H1 (cell line): ENCODE results near the gene TCEANC2. TPM values are rescaled to one million over a fixed set of nuclear protein-coding genes. Genes with fewer than 3 reads are reported as not detected.
A peak's percentile ranks its signal among the peaks of the same experiment; 100 is the strongest.

Source experiments
- CTCF ChIA-PET: fragments of 300-600 bp; sonication (Branson Sonifier 250); formaldehyde crosslinking; loops from one replicate; lab custom pipeline; 2021; ENCODE audit not compliant: partially characterized antibody; lab: Charles Lee
- POLR2A ChIA-PET: fragments of 300-600 bp; sonication (Branson Sonifier 250); formaldehyde crosslinking; loops from one replicate; lab custom pipeline; 2021; ENCODE audit warnings: inconsistent platforms; ENCODE audit not compliant: partially characterized antibody; lab: Charles Lee
- DNase-seq, 2 experiments: peaks; one replicate each; pipeline versions ENCODE4 v3.0.0 to v3.0.0-alpha.2; 2010 to 2022; ENCODE audit warnings: low spot score in 2 of 2, low read depth in 1 of 2, mixed read lengths in 1 of 2
- FAIRE-seq: peaks from 2 replicates; lab custom pipeline; 2011; peaks lifted over from hg19 to GRCh38; lab: Jason Lieb, UNC
- H2AFZ ChIP-seq: 2 replicates; pipeline ENCODE4 v1.8.1; 2012; ENCODE audit warnings: low read length, inconsistent platforms
- H2AK5ac ChIP-seq: 2 replicates; pipeline ENCODE4 v1.6.1; 2013; ENCODE audit warnings: low read depth, low read length
- H2BK120ac ChIP-seq: replicated peaks from 2 replicates; pipeline ENCODE3; 2013; ENCODE audit warnings: low read depth, low read length, inconsistent platforms
- H2BK12ac ChIP-seq: 2 replicates; pipeline ENCODE4 v1.6.1; 2013; ENCODE audit warnings: low read depth, low read length
- H2BK15ac ChIP-seq: 2 replicates; pipeline ENCODE4 v1.6.1; 2013; ENCODE audit warnings: low read length
- H2BK20ac ChIP-seq: 2 replicates; pipeline ENCODE4 v1.6.1; 2013; ENCODE audit warnings: low read length
- H2BK5ac ChIP-seq: 2 replicates; pipeline ENCODE4 v1.6.1; 2013; ENCODE audit warnings: low read depth, low read length
- H3K14ac ChIP-seq: 2 replicates; pipeline ENCODE4 v1.6.1; 2013; ENCODE audit warnings: inconsistent platforms; ENCODE audit not compliant: insufficient read length
- H3K18ac ChIP-seq: 2 replicates; pipeline ENCODE4 v1.6.1; 2013; ENCODE audit warnings: low read length; ENCODE audit errors: extremely low read depth
- H3K23ac ChIP-seq: 2 replicates; pipeline ENCODE4 v1.6.1; 2013; ENCODE audit warnings: inconsistent platforms; ENCODE audit not compliant: insufficient read length
- H3K23me2 ChIP-seq: 2 replicates; pipeline ENCODE4 v1.6.1; 2013; ENCODE audit warnings: low read depth, low read length
- H3K27ac ChIP-seq: 2 replicates; pipeline ENCODE4 v1.6.1; 2011; ENCODE audit warnings: low read depth, low read length, inconsistent platforms
- H3K27me3 ChIP-seq, 4 experiments: replicated peaks in 1 of 4; 1 replicate in 1 of 4; 2 replicates in 3 of 4; pipeline versions ENCODE4 v1.6.1 to v1.8.1; 2011 to 2013; ENCODE audit warnings: low read length in 3 of 4, mild to moderate bottlenecking in 3 of 4, inconsistent platforms in 2 of 4, mixed read lengths in 2 of 4, moderate library complexity in 1 of 4; ENCODE audit not compliant: control insufficient read depth in 3 of 4, insufficient read depth in 3 of 4; ENCODE audit errors: extremely low read depth in 1 of 4
- H3K36me3 ChIP-seq, 4 experiments: 2 replicates each; pipeline versions ENCODE4 v1.6.1 to v1.8.1; 2011 to 2013; ENCODE audit warnings: mild to moderate bottlenecking in 4 of 4, low read length in 3 of 4, moderate library complexity in 2 of 4, control low read depth in 1 of 4, inconsistent platforms in 1 of 4; ENCODE audit not compliant: insufficient read depth in 4 of 4, control insufficient read depth in 2 of 4
- H3K4ac ChIP-seq: replicated peaks from 2 replicates; pipeline ENCODE3; 2013; ENCODE audit warnings: low read length, low read depth, mixed read lengths, inconsistent platforms; ENCODE audit not compliant: insufficient read length
- H3K4me1 ChIP-seq, 4 experiments: replicated peaks in 1 of 4; 1 replicate in 1 of 4; 2 replicates in 3 of 4; pipeline versions ENCODE4 v1.6.1 to v1.8.1; 2011 to 2013; ENCODE audit warnings: low read length in 3 of 4, inconsistent platforms in 2 of 4, mixed read lengths in 1 of 4; ENCODE audit not compliant: insufficient read depth in 4 of 4, control insufficient read depth in 3 of 4
- H3K4me2 ChIP-seq, 2 experiments: 2 replicates each; pipeline versions ENCODE4 v1.6.1 to v1.8.1; 2011 to 2013; ENCODE audit warnings: low read depth in 2 of 2, low read length in 2 of 2, control low read depth in 1 of 2, inconsistent platforms in 1 of 2, mild to moderate bottlenecking in 1 of 2; ENCODE audit not compliant: insufficient read depth in 1 of 2
- H3K4me3 ChIP-seq, 4 experiments: fragments of 200-600, 300-600 bp in 1 of 4; sonication (generic), shearing (Covaris generic), sonication (Bioruptor Twin) in 1 of 4; 2 replicates each; pipeline versions ENCODE4 v1.5.1 to v1.8.1; 2011 to 2016; ENCODE audit warnings: low read length in 4 of 4, low read depth in 3 of 4, control low read depth in 2 of 4, inconsistent platforms in 2 of 4, mild to moderate bottlenecking in 2 of 4, mixed read lengths in 1 of 4, moderate library complexity in 1 of 4; ENCODE audit not compliant: insufficient read depth in 2 of 4; ENCODE audit errors: extremely low read depth in 1 of 4
- H3K56ac ChIP-seq: replicated peaks from 2 replicates; pipeline ENCODE3; 2013; ENCODE audit warnings: low read depth, mild to moderate bottlenecking, mixed read lengths, low read length, inconsistent platforms; ENCODE audit not compliant: insufficient read length
- H3K79me1 ChIP-seq: 2 replicates; pipeline ENCODE4 v1.6.1; 2013; ENCODE audit warnings: low read depth, low read length, control low read depth
- H3K79me2 ChIP-seq, 2 experiments: 2 replicates each; pipeline versions ENCODE4 v1.6.1 to v1.8.1; 2012 to 2013; ENCODE audit warnings: low read length in 2 of 2, mild to moderate bottlenecking in 2 of 2, inconsistent platforms in 1 of 2; ENCODE audit not compliant: insufficient read depth in 2 of 2, control insufficient read depth in 1 of 2
- H3K9ac ChIP-seq, 4 experiments: replicated peaks in 1 of 4; 1 replicate in 1 of 4; 2 replicates in 3 of 4; pipeline versions ENCODE4 v1.6.1 to v1.8.1; 2011 to 2013; ENCODE audit warnings: low read depth in 3 of 4, low read length in 3 of 4, control low read depth in 2 of 4, mild to moderate bottlenecking in 2 of 4, moderate library complexity in 2 of 4, inconsistent platforms in 1 of 4; ENCODE audit errors: extremely low read depth in 1 of 4
- H3K9me3 ChIP-seq, 2 experiments: 2 replicates each; pipeline versions ENCODE4 v1.6.1 to v1.8.1; 2012 to 2013; ENCODE audit warnings: mild to moderate bottlenecking in 2 of 2, moderate library complexity in 2 of 2, control low read depth in 1 of 2, inconsistent platforms in 1 of 2, low read depth in 1 of 2, low read length in 1 of 2, mixed read lengths in 1 of 2; ENCODE audit not compliant: insufficient read depth in 2 of 2
- H4K20me1 ChIP-seq, 2 experiments: replicated peaks in 1 of 2; 2 replicates each; pipeline versions ENCODE3 to v1.8.1; 2011 to 2013; ENCODE audit warnings: inconsistent platforms in 2 of 2, low read length in 2 of 2, mild to moderate bottlenecking in 1 of 2; ENCODE audit not compliant: insufficient read depth in 2 of 2, control insufficient read depth in 1 of 2
- H4K5ac ChIP-seq: 2 replicates; pipeline ENCODE4 v1.6.1; 2013; ENCODE audit warnings: low read length, low read depth, mixed read lengths, inconsistent platforms; ENCODE audit not compliant: insufficient read length
- H4K8ac ChIP-seq: 2 replicates; pipeline ENCODE4 v1.8.0; 2013; ENCODE audit warnings: mild to moderate bottlenecking, moderate library complexity, low read length, inconsistent platforms; ENCODE audit not compliant: insufficient read depth; ENCODE audit errors: extremely low read depth
- H4K91ac ChIP-seq: replicated peaks from 2 replicates; pipeline ENCODE3; 2013; ENCODE audit warnings: low read length, mixed read lengths, inconsistent platforms; ENCODE audit not compliant: insufficient read length
- BCL11A ChIP-seq, 2 experiments: IDR thresholded peaks; one replicate each; pipeline ENCODE4 v1.6.1; 2011; ENCODE audit warnings: low read depth in 2 of 2, low read length in 2 of 2, mild to moderate bottlenecking in 2 of 2
- EGR1 ChIP-seq: IDR thresholded peaks from 2 replicates; pipeline ENCODE4 v1.6.1; 2011; ENCODE audit warnings: low read depth, low read length, borderline replicate concordance
- GABPA ChIP-seq: IDR thresholded peaks from 2 replicates; pipeline ENCODE4 v1.6.1; 2011; ENCODE audit warnings: mild to moderate bottlenecking, low read length, moderate library complexity, borderline replicate concordance; ENCODE audit not compliant: insufficient read depth
- HDAC6 ChIP-seq: IDR thresholded peaks from one replicate; pipeline ENCODE4 v1.7.1; 2012; ENCODE audit warnings: low read depth, mild to moderate bottlenecking, inconsistent platforms, low read length, moderate library complexity
- KDM5A ChIP-seq: fragments of 200-600 bp; IDR thresholded peaks from 2 replicates; pipeline ENCODE4 v1.7.1; 2012; ENCODE audit warnings: mild to moderate bottlenecking, low read length, inconsistent platforms, mixed read lengths
- MAFK ChIP-seq: IDR thresholded peaks from 2 replicates; pipeline ENCODE4 v1.6.1; 2012; ENCODE audit warnings: low read depth, mild to moderate bottlenecking, improper control_type of control experiment, low read length
- RAD21 ChIP-seq, 2 experiments: IDR thresholded peaks in 1 of 2; conservative IDR thresholded peaks in 1 of 2; 2 replicates each; pipeline ENCODE4 v1.6.1; 2011; ENCODE audit warnings: low read depth in 2 of 2, low read length in 2 of 2, improper control_type of control experiment in 1 of 2, inconsistent platforms in 1 of 2, mild to moderate bottlenecking in 1 of 2, moderate library complexity in 1 of 2
- WGBS, 2 experiments: shearing (Covaris generic) in 1 of 2; methylation state at CpG; one replicate each; pipeline versions ENCODE4 v1.1.6 to v1.1.7; 2013 to 2015; ENCODE audit warnings: low lambda C conversion rate in 2 of 2, mixed read lengths in 2 of 2, inconsistent platforms in 1 of 2, low coverage in 1 of 2, missing lambda C conversion rate in 1 of 2; ENCODE audit not compliant: insufficient replicate concordance in 2 of 2, insufficient coverage in 1 of 2, insufficient read length in 1 of 2; ENCODE audit errors: extremely low coverage in 1 of 2, missing lambda C conversion rate in 1 of 2; 5-methylcytosine and 5-hydroxymethylcytosine counted together
- polyA plus RNA-seq, 7 experiments: library from polyadenylated mRNA; depleted of rRNA in 3 of 7; stranded (reverse) in 5 of 7; unstranded in 2 of 7; fragments of >200 nt in 5 of 7; fragments of 200-250 nt in 2 of 7; gene quantifications; 1 replicate in 5 of 7; 2 replicates in 1 of 7; 4 replicates in 1 of 7; pipeline versions ENCODE4 v1.2.1 to v1.2.3, GENCODE V29; 2011 to 2013; ENCODE audit warnings: missing spikeins in 2 of 7, mixed read lengths in 2 of 7
- total RNA-seq: library from RNA; stranded (reverse); fragmentation: NEBNext Ultra II Directional; extraction: Animal tissue kit (Norgen Biotek cat#: 25700); gene quantifications from 2 replicates; pipeline ENCODE4 v1.2.1, GENCODE V29; 2021

TCEANC2 gene
- total and polyA plus RNA-seq, 2 of the 8 experiments (the other 6 are each of a cell fraction or from before 2014, with no cell fraction given), result 4.2 to 8.2 TPM

GRCh38 chr1:54105080-54105479 lies 51.7 kb downstream of the TCEANC2 start:
- FAIRE-seq, result no peak
- no peaks in the 10 kb centered on the region for H3K27me3 ChIP-seq
- no peaks in the 10 kb centered on the region for H3K9me3 ChIP-seq
- no peak overlapping the region for H4K8ac ChIP-seq
- H3K9ac ChIP-seq, result no peak overlapping the region
- no peak overlapping the region for H3K14ac ChIP-seq
- H3K27ac ChIP-seq, result no peak overlapping the region
- CTCF ChIA-PET, result interaction anchor here (0.6 to 1.4 kb wide), 6 partner anchors 13 to 595 kb away, joined by 3 to 5 read pairs (median 3); no protein-coding TSS in a partner anchor
- H3K56ac ChIP-seq, result no peak overlapping the region
- H2BK120ac ChIP-seq, result no peak overlapping the region
- H4K20me1 ChIP-seq, result no peaks in the 10 kb centered on the region
- no peak overlapping the region for H3K4me3 ChIP-seq
- no peaks in the 10 kb centered on the region for H3K36me3 ChIP-seq
- H3K23ac ChIP-seq, result no peak overlapping the region
- no peaks in the 10 kb centered on the region for H3K4me1 ChIP-seq
- no peak overlapping the region for H2AFZ ChIP-seq
- no peak overlapping the region for H3K4ac ChIP-seq
- H3K23me2 ChIP-seq, result no peaks in the 10 kb centered on the region
- H4K5ac ChIP-seq, result no peak overlapping the region
- no peak overlapping the region for H2BK5ac ChIP-seq
- POLR2A ChIA-PET, result interaction anchor here (0.7 kb wide), 1 partner anchor 656 kb away, joined by 3 read pairs; no protein-coding TSS in a partner anchor
- H3K18ac ChIP-seq, result no peak overlapping the region
- no peak overlapping the region for H2AK5ac ChIP-seq
- H3K79me2 ChIP-seq, result no peaks in the 10 kb centered on the region
- DNase-seq, result peak in 1 of 2 experiments; percentile 22
- H4K91ac ChIP-seq, result no peak overlapping the region
- H2BK20ac ChIP-seq, result no peak overlapping the region
- H2BK15ac ChIP-seq, result no peak overlapping the region
- H3K79me1 ChIP-seq, result no peaks in the 10 kb centered on the region
- WGBS, 2 experiments, result 88% methylated on average over 1 of the region's 1 CpG; no CpG with 5 or more reads in 1 of the 2 experiments
- no peak overlapping the region for H2BK12ac ChIP-seq
- H3K4me2 ChIP-seq, result no peak overlapping the region
- no peak for TF ChIP-seq RAD21 (IDR thresholded peaks at IDR 0.05 in 1 of 2, conservative IDR thresholded peaks at IDR 0.05 in 1 of 2; ENCODE audit: low read depth in 2 of 2, low read length in 2 of 2)
- TF ChIP-seq GABPA, result no peak
- TF ChIP-seq HDAC6, result no peak
- TF ChIP-seq BCL11A (IDR thresholded peaks at IDR 0.05; ENCODE audit: low read depth in 2 of 2, low read length in 2 of 2), result no peak
- no peak for TF ChIP-seq MAFK
- no peak for TF ChIP-seq EGR1
- TF ChIP-seq KDM5A, result no peak
